Neuronal stem cell (in vitro differentiated cells): Measurements from ENCODE around the gene TGFB2.

Experiments
- DNase-seq: peaks from one replicate; pipeline ENCODE4 v3.0.0-alpha.2; 2013; ENCODE audit warnings: low spot score
- H2AFZ ChIP-seq: one replicate; pipeline ENCODE4 v1.6.1; 2013; ENCODE audit warnings: mild to moderate bottlenecking, low read length, inconsistent platforms
- H2AK5ac ChIP-seq: 2 replicates; pipeline ENCODE4 v1.6.1; 2013; ENCODE audit warnings: low read depth, mild to moderate bottlenecking, inconsistent platforms, low read length, moderate library complexity, mixed read lengths
- H2BK120ac ChIP-seq: 2 replicates; pipeline ENCODE4 v1.6.1; 2013; ENCODE audit warnings: low read depth, mild to moderate bottlenecking, inconsistent platforms, low read length, moderate library complexity, mixed read lengths
- H2BK12ac ChIP-seq: one replicate; pipeline ENCODE4 v1.6.1; 2013; ENCODE audit warnings: low read length, inconsistent platforms
- H2BK15ac ChIP-seq: 2 replicates; pipeline ENCODE4 v1.6.1; 2013; ENCODE audit warnings: mild to moderate bottlenecking, low read length, inconsistent platforms, mixed read lengths
- H2BK5ac ChIP-seq: one replicate; pipeline ENCODE4 v1.6.1; 2013; ENCODE audit warnings: inconsistent platforms, mild to moderate bottlenecking, low read length, moderate library complexity
- H3K14ac ChIP-seq: one replicate; pipeline ENCODE4 v1.6.1; 2013; ENCODE audit warnings: low read length, inconsistent platforms
- H3K18ac ChIP-seq: 2 replicates; pipeline ENCODE4 v1.6.1; 2013; ENCODE audit warnings: low read length, inconsistent platforms
- H3K23ac ChIP-seq: 2 replicates; pipeline ENCODE4 v1.6.1; 2013; ENCODE audit warnings: low read depth, mild to moderate bottlenecking, mixed read lengths, low read length, inconsistent platforms; ENCODE audit not compliant: poor library complexity
- H3K27ac ChIP-seq: replicated peaks from 3 replicates; pipeline ENCODE4 v1.5.1; 2013; ENCODE audit warnings: low read length, inconsistent platforms
- H3K27me3 ChIP-seq, 3 experiments: 2 replicates each; pipeline ENCODE4 v1.6.1; 2013; ENCODE audit warnings: low read length in 3 of 3, mild to moderate bottlenecking in 2 of 3, inconsistent platforms in 1 of 3, low read depth in 1 of 3, mixed read lengths in 1 of 3, moderate library complexity in 1 of 3; ENCODE audit not compliant: control insufficient read depth in 3 of 3, insufficient read depth in 3 of 3
- H3K36me3 ChIP-seq, 2 donors: replicated peaks in 1 of 2; 2 replicates each; pipeline ENCODE4 v1.6.1; 2013; ENCODE audit warnings: low read length in 2 of 2; ENCODE audit not compliant: control insufficient read depth in 2 of 2, insufficient read depth in 2 of 2
- H3K4ac ChIP-seq: 2 replicates; pipeline ENCODE4 v1.6.1; 2013; ENCODE audit warnings: inconsistent platforms, mild to moderate bottlenecking, low read length, moderate library complexity
- H3K4me1 ChIP-seq, 2 donors: 1 replicate in 1 of 2; 2 replicates in 1 of 2; pipeline ENCODE4 v1.6.1; 2013; ENCODE audit warnings: low read length in 2 of 2, low read depth in 1 of 2; ENCODE audit not compliant: control insufficient read depth in 2 of 2, insufficient read depth in 1 of 2
- H3K4me2 ChIP-seq: one replicate; pipeline ENCODE4 v1.6.1; 2013; ENCODE audit warnings: mild to moderate bottlenecking, low read length, inconsistent platforms; ENCODE audit not compliant: insufficient read depth, poor library complexity, severe bottlenecking
- H3K4me3 ChIP-seq, 2 donors: 2 replicates each; pipeline ENCODE4 v1.5.1; 2013; ENCODE audit warnings: low read length in 2 of 2, mild to moderate bottlenecking in 2 of 2, inconsistent platforms in 1 of 2, moderate library complexity in 1 of 2
- H3K79me1 ChIP-seq: one replicate; pipeline ENCODE4 v1.6.1; 2013; ENCODE audit warnings: low read depth, mild to moderate bottlenecking, inconsistent platforms, low read length, moderate library complexity
- H3K9ac ChIP-seq: one replicate; pipeline ENCODE4 v1.6.1; 2013; ENCODE audit warnings: mild to moderate bottlenecking, low read depth, low read length, inconsistent platforms; ENCODE audit not compliant: poor library complexity
- H3K9me3 ChIP-seq, 2 donors: replicated peaks in 1 of 2; 2 replicates each; pipeline versions ENCODE3 to v1.6.1; 2013; ENCODE audit warnings: low read length in 2 of 2, mild to moderate bottlenecking in 2 of 2, inconsistent platforms in 1 of 2, low read depth in 1 of 2, mixed read lengths in 1 of 2, moderate library complexity in 1 of 2; ENCODE audit not compliant: control insufficient read depth in 2 of 2, insufficient read depth in 1 of 2
- H4K8ac ChIP-seq: one replicate; pipeline ENCODE4 v1.6.1; 2013; ENCODE audit warnings: low read depth, mild to moderate bottlenecking, inconsistent platforms, low read length, moderate library complexity
- H4K91ac ChIP-seq: one replicate; pipeline ENCODE4 v1.6.1; 2013; ENCODE audit warnings: low read length, low read depth, mild to moderate bottlenecking, inconsistent platforms; ENCODE audit not compliant: poor library complexity
- WGBS, 2 donors: extraction: QIAGEN DNeasy Blood & Tissue Kit; methylation state at CpG; one replicate each; pipeline ENCODE4 v1.1.7; 2013; ENCODE audit warnings: missing lambda C conversion rate in 2 of 2, mixed read lengths in 1 of 2; ENCODE audit not compliant: insufficient read length in 2 of 2, insufficient replicate concordance in 1 of 2; ENCODE audit errors: extremely low coverage in 2 of 2; 5-methylcytosine and 5-hydroxymethylcytosine counted together

The TGFB2 gene

GRCh38 chr1:218429301-218429700, 84.2 kb downstream of the TGFB2 start:
- Histone ChIP-seq H3K14ac (no peak overlapping the region), H2BK5ac (no peak overlapping the region), H3K79me1 (no peaks in the 10 kb centered on the region), H3K18ac (no peak overlapping the region), H3K27ac (no peak overlapping the region), H3K4ac (no peak overlapping the region), H3K27me3 (no peaks in the 10 kb centered on the region), H2AK5ac (no peak overlapping the region), H2BK12ac (no peak overlapping the region), H4K8ac (no peak overlapping the region), H3K9me3 (no peaks in the 10 kb centered on the region), H3K36me3 (no peaks in the 10 kb centered on the region), H3K9ac (no peak overlapping the region), H2BK120ac (no peak overlapping the region), H4K91ac (no peak overlapping the region), H3K4me1 (peaks cover 1 to 3% of the 10 kb centered on the region in 2 donors), H3K23ac (no peak overlapping the region), H2AFZ (no peak overlapping the region), H2BK15ac (no peak overlapping the region), H3K4me2 (no peak overlapping the region), H3K4me3 (no peak overlapping the region)
- no peak for DNase-seq

- Histone ChIP-seq H2BK15ac (no peak overlapping the region), H3K9ac (no peak overlapping the region), H3K4me2 (no peak overlapping the region), H4K8ac (no peak overlapping the region), H3K4ac (no peak overlapping the region), H3K18ac (no peak overlapping the region), H3K79me1 (no peaks in the 10 kb centered on the region), H2AFZ (no peak overlapping the region), H3K27ac (no peak overlapping the region), H3K14ac (no peak overlapping the region), H2AK5ac (no peak overlapping the region), H3K27me3 (no peaks in the 10 kb centered on the region), H2BK120ac (no peak overlapping the region), H3K23ac (no peak overlapping the region), H2BK5ac (no peak overlapping the region), H3K4me3 (no peak overlapping the region), H3K4me1 (no peaks in the 10 kb centered on the region), H4K91ac (no peak overlapping the region), H3K9me3 (no peaks in the 10 kb centered on the region), H3K36me3 (no peaks in the 10 kb centered on the region), H2BK12ac (no peak overlapping the region)
- DNase-seq = no peak
- WGBS, 2 donors = no CpG with 5 or more reads among the region's 1 CpG
Measured at GRCh38 chr1:218430346-218430745, 85.2 kb downstream of the TGFB2 start.

DNA sequence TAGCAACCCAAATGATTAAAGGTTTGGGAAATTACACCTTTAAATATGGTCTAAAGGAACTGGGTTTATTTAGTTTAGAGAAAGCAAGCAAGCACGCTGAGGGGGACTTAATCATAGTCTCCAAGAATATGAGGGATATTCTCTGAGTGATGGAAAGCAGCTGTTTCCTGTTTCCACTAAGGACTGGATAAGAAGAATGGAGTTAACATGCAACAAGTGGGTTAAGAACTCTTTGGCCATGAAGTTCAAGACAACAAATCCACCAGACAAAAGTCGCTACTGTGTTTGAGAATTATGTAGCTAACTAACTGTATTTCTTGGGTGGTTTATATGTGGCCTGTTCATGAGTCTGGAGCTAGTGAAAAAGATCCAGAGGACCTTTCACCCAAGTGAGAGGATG, 85.7 kb downstream of the TGFB2 start:
- Histone ChIP-seq H3K4me2 (no peak overlapping the region), H3K27me3 (no peaks in the 10 kb centered on the region), H3K36me3 (no peaks in the 10 kb centered on the region), H2BK12ac (no peak overlapping the region), H2BK5ac (no peak overlapping the region), H3K9me3 (no peaks in the 10 kb centered on the region), H2AFZ (no peak overlapping the region), H3K4me1 (no peaks in the 10 kb centered on the region), H3K4ac (no peak overlapping the region), H3K18ac (no peak overlapping the region), H3K23ac (no peak overlapping the region), H3K14ac (no peak overlapping the region), H4K91ac (no peak overlapping the region), H3K79me1 (no peaks in the 10 kb centered on the region), H2BK15ac (no peak overlapping the region), H3K27ac (no peak overlapping the region), H2BK120ac (no peak overlapping the region), H2AK5ac (no peak overlapping the region), H3K9ac (no peak overlapping the region), H3K4me3 (no peak overlapping the region), H4K8ac (no peak overlapping the region)
- no peak for DNase-seq
- WGBS, 2 donors = no CpG with 5 or more reads among the region's 2 CpGs

DNA sequence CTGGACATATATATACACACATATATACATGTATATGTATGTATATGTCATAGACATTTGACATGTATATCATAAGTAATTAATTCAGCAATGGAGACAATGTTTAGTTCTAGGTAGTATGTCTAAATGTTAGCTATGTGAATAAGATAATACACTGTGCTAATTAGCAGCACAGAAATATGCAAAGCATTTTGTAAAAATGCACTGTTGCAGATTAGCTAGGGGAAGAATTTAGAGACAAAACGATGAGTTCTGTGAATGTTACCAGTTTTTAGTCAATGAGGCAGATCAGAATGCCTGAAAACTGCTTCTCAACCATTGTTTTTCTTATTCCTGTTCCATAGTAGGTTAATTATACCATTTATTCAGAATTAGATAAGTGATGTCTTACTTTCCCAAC, 86.3 kb downstream of the TGFB2 start:
- Histone ChIP-seq H2BK12ac (no peak overlapping the region), H3K4me3 (no peak overlapping the region), H4K8ac (no peak overlapping the region), H3K4me1 (no peaks in the 10 kb centered on the region), H4K91ac (no peak overlapping the region), H2BK120ac (no peak overlapping the region), H3K27ac (no peak overlapping the region), H3K18ac (no peak overlapping the region), H3K23ac (no peak overlapping the region), H3K4me2 (no peak overlapping the region), H3K9ac (no peak overlapping the region), H3K4ac (no peak overlapping the region), H3K36me3 (no peaks in the 10 kb centered on the region), H3K79me1 (no peaks in the 10 kb centered on the region), H2AFZ (no peak overlapping the region), H3K27me3 (no peaks in the 10 kb centered on the region), H3K14ac (no peak overlapping the region), H3K9me3 (no peaks in the 10 kb centered on the region), H2BK15ac (no peak overlapping the region), H2AK5ac (no peak overlapping the region), H2BK5ac (no peak overlapping the region)
- DNase-seq = no peak
- no CpG with 5 or more reads among the region's 1 CpG for WGBS, 2 donors
